Smooth muscle cell (in vitro differentiated cells): Measurements from ENCODE around the gene MAPRE3. TPM values are rescaled to one million over a fixed set of nuclear protein-coding genes. Genes with fewer than 3 reads are reported as not detected.

Experiments
- DNase-seq: peaks from one replicate; lab custom pipeline; 2025; ENCODE audit not compliant: unreplicated experiment; lab: John Stamatoyannopoulos, UW
- H2AFZ ChIP-seq: fragments of 200-600 bp; sonication (generic); 2 replicates; pipeline ENCODE4 v1.6.0; 2016; ENCODE audit warnings: antibody characterized with exemption, low read depth, mild to moderate bottlenecking
- H3F3A ChIP-seq: fragments of 200-600 bp; sonication (generic); 2 replicates; pipeline ENCODE4 v1.6.0; 2017; ENCODE audit warnings: antibody characterized with exemption, low read depth
- H3K27ac ChIP-seq: fragments of 200-600 bp; sonication (generic); 2 replicates; pipeline ENCODE4 v1.5.1; 2016; ENCODE audit warnings: low read depth, mild to moderate bottlenecking
- H3K27me3 ChIP-seq: fragments of 200-600 bp; sonication (generic); 2 replicates; pipeline ENCODE4 v1.6.1; 2016; ENCODE audit warnings: low read depth, mild to moderate bottlenecking
- H3K36me3 ChIP-seq: fragments of 200-600 bp; sonication (generic); 2 replicates; pipeline ENCODE4 v1.5.1; 2016; ENCODE audit warnings: low read depth
- H3K4me1 ChIP-seq: fragments of 200-600 bp; sonication (generic); 2 replicates; pipeline ENCODE4 v1.5.1; 2016; ENCODE audit warnings: low read depth
- H3K4me2 ChIP-seq: fragments of 200-600 bp; sonication (generic); 2 replicates; pipeline ENCODE4 v1.6.0; 2016; ENCODE audit warnings: mild to moderate bottlenecking
- H3K4me3 ChIP-seq: fragments of 200-600 bp; sonication (generic); 2 replicates; pipeline ENCODE4 v1.5.1; 2016; ENCODE audit warnings: mild to moderate bottlenecking
- H3K79me2 ChIP-seq: fragments of 200-600 bp; sonication (generic); 2 replicates; pipeline ENCODE4 v1.6.0; 2016; ENCODE audit warnings: low read depth, mild to moderate bottlenecking
- H3K9ac ChIP-seq: fragments of 200-600 bp; sonication (generic); 2 replicates; pipeline ENCODE4 v1.6.0; 2016; ENCODE audit warnings: low read depth
- H3K9me3 ChIP-seq: fragments of 200-600 bp; sonication (generic); replicated peaks from 2 replicates; pipeline ENCODE4 v1.5.1; 2016; ENCODE audit warnings: low read depth
- H4K20me1 ChIP-seq: fragments of 200-600 bp; sonication (generic); 2 replicates; pipeline ENCODE4 v1.6.0; 2016; ENCODE audit warnings: low read depth
- WGBS: methylation state at CpG from one replicate; pipeline ENCODE4 v1.1.7; 2016; ENCODE audit warnings: low lambda C conversion rate; 5-methylcytosine and 5-hydroxymethylcytosine counted together
- polyA plus RNA-seq: library from polyadenylated mRNA; unstranded; fragments of >200 nt; fragmentation: Nextera tagmentation; extraction: Ambion mirVana; gene quantifications from 2 replicates; pipeline ENCODE4 v1.2.1, GENCODE V29; 2016
- total RNA-seq: library from RNA; depleted of rRNA; stranded (reverse); fragments of >200 nt; gene quantifications from 2 replicates; pipeline ENCODE4 v1.2.3, GENCODE V29; 2014
- TF ChIP-seq, protein P1 (sequence below): fragments of 200-600 bp; sonication (generic); IDR thresholded peaks from 2 replicates; pipeline ENCODE4 v1.5.1; 2017; ENCODE audit warnings: borderline replicate concordance, mild to moderate bottlenecking, antibody characterized with exemption; ENCODE audit not compliant: insufficient read depth, poor library complexity, severe bottlenecking

Gene MAPRE3
- total and polyA plus RNA-seq, 2 experiments from 2014 or later, result 12.5 to 30.5 TPM

- no peaks in the 10 kb centered on the region for H3K36me3 ChIP-seq
- H3F3A ChIP-seq, result no peaks in the 10 kb centered on the region
- no peaks in the 10 kb centered on the region for H3K27me3 ChIP-seq
- no peak overlapping the region for H2AFZ ChIP-seq
- WGBS, result 61% methylated on average over 2 of the region's 2 CpGs
- no peaks in the 10 kb centered on the region for H3K9me3 ChIP-seq
- no peak overlapping the region for H3K4me2 ChIP-seq
- TF ChIP-seq, protein P1, sequence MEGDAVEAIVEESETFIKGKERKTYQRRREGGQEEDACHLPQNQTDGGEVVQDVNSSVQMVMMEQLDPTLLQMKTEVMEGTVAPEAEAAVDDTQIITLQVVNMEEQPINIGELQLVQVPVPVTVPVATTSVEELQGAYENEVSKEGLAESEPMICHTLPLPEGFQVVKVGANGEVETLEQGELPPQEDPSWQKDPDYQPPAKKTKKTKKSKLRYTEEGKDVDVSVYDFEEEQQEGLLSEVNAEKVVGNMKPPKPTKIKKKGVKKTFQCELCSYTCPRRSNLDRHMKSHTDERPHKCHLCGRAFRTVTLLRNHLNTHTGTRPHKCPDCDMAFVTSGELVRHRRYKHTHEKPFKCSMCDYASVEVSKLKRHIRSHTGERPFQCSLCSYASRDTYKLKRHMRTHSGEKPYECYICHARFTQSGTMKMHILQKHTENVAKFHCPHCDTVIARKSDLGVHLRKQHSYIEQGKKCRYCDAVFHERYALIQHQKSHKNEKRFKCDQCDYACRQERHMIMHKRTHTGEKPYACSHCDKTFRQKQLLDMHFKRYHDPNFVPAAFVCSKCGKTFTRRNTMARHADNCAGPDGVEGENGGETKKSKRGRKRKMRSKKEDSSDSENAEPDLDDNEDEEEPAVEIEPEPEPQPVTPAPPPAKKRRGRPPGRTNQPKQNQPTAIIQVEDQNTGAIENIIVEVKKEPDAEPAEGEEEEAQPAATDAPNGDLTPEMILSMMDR, result no peak
- no peak overlapping the region for H3K4me3 ChIP-seq
- H3K79me2 ChIP-seq, result peaks cover 13% of the 10 kb centered on the region
- peaks cover 75% of the 10 kb centered on the region for H4K20me1 ChIP-seq
- DNase-seq, result no peak
- H3K4me1 ChIP-seq, result peaks cover 3% of the 10 kb centered on the region
- no peak overlapping the region for H3K27ac ChIP-seq
- no peak overlapping the region for H3K9ac ChIP-seq
Observed at GRCh38 chr2:26975102-26975501, 4.7 kb downstream of the MAPRE3 start.

- no peaks in the 10 kb centered on the region for H3K36me3 ChIP-seq
- no peak overlapping the region for H3K27ac ChIP-seq
- no peak overlapping the region for H3K9ac ChIP-seq
- no peaks in the 10 kb centered on the region for H3K9me3 ChIP-seq
- H2AFZ ChIP-seq, result no peak overlapping the region
- peaks cover 13% of the 10 kb centered on the region for H3K79me2 ChIP-seq
- no peak overlapping the region for H3K4me3 ChIP-seq
- WGBS, result 58% methylated on average over 1 of the region's 1 CpG
- no peaks in the 10 kb centered on the region for H3F3A ChIP-seq
- peaks cover 79% of the 10 kb centered on the region for H4K20me1 ChIP-seq
- H3K4me2 ChIP-seq, result no peak overlapping the region
- H3K27me3 ChIP-seq, result no peaks in the 10 kb centered on the region
- DNase-seq, result no peak
- peaks cover 3% of the 10 kb centered on the region for H3K4me1 ChIP-seq
- TF ChIP-seq, protein P1, result no peak
Observed at GRCh38 chr2:26975656-26976055, 5.2 kb downstream of the MAPRE3 start.

- no peak for DNase-seq
- Histone ChIP-seq H3K27me3 (no peaks in the 10 kb centered on the region), H3K79me2 (peaks cover 13% of the 10 kb centered on the region), H3K4me1 (peaks cover 3% of the 10 kb centered on the region), H2AFZ (no peak overlapping the region), H4K20me1 (peaks cover 82% of the 10 kb centered on the region), H3K4me3 (no peak overlapping the region), H3K27ac (no peak overlapping the region), H3K9me3 (no peaks in the 10 kb centered on the region), H3K9ac (no peak overlapping the region), H3F3A (no peaks in the 10 kb centered on the region), H3K36me3 (no peaks in the 10 kb centered on the region), H3K4me2 (no peak overlapping the region)
- WGBS, result 79% methylated on average over 5 of the region's 5 CpGs
- TF ChIP-seq, protein P1, result no peak
Observed at GRCh38 chr2:26976237-26976636, 5.8 kb downstream of the MAPRE3 start.

GRCh38 chr2:26977012-26977411 is 6.6 kb downstream of the MAPRE3 start:
- 93% methylated on average over 2 of the region's 2 CpGs for whole genome bisulfite sequencing
- peaks cover 13% of the 10 kb centered on the region for H3K79me2 ChIP-seq

More at GRCh38 chr2:26977012-26977411, 6.6 kb downstream of the MAPRE3 start:
- no peak for DNase-seq
- Histone ChIP-seq H2AFZ (no peak overlapping the region), H3K4me3 (no peak overlapping the region), H3K9me3 (no peaks in the 10 kb centered on the region), H3K36me3 (no peaks in the 10 kb centered on the region), H3K27ac (no peak overlapping the region), H3K4me2 (no peak overlapping the region), H3F3A (no peaks in the 10 kb centered on the region), H3K4me1 (peaks cover 3% of the 10 kb centered on the region), H3K27me3 (no peaks in the 10 kb centered on the region), H3K9ac (no peak overlapping the region), H4K20me1 (peaks cover 78% of the 10 kb centered on the region)
- TF ChIP-seq, protein P1, result no peak
